Body of pancreas (tissue), 4 donors: Measurements from ENCODE around the gene CXCL8. TPM values are rescaled to one million over a fixed set of nuclear protein-coding genes. Genes with fewer than 3 reads are reported as not detected.

ENCODE experiments used
- ATAC-seq: fragments of 150-250 bp; one replicate; pipeline ENCODE4 v1.9.1; 2016
- DNase-seq, 4 donors: peaks; one replicate each; pipeline ENCODE4 v3.0.0-alpha.2; 2019
- H3K27ac ChIP-seq, 4 donors: fragments of 200-600 bp; sonication (generic); 1 replicate in 3 of 4; 2 replicates in 1 of 4; pipeline versions ENCODE4 v1.5.1 to v1.6.1; 2016 to 2019; ENCODE audit warnings: mild to moderate bottlenecking in 1 of 4, mixed read lengths in 1 of 4, moderate library complexity in 1 of 4
- H3K27me3 ChIP-seq, 2 donors: fragments of 200-600 bp; sonication (generic); one replicate each; pipeline ENCODE4 v1.6.0; 2016; ENCODE audit warnings: mild to moderate bottlenecking in 1 of 2
- H3K36me3 ChIP-seq, 2 donors: fragments of 200-600 bp; sonication (generic); replicated peaks in 1 of 2; 2 replicates each; pipeline ENCODE4 v1.5.1; 2016; ENCODE audit warnings: low read depth in 2 of 2; ENCODE audit not compliant: insufficient read depth in 1 of 2
- H3K4me1 ChIP-seq: fragments of 200-600 bp; sonication (generic); one replicate; pipeline ENCODE4 v1.6.0; 2016
- H3K4me3 ChIP-seq, 2 donors: fragments of 200-600 bp; sonication (generic); 1 replicate in 1 of 2; 2 replicates in 1 of 2; pipeline ENCODE4 v1.5.1; 2016 to 2019
- H3K9me3 ChIP-seq, 3 donors: fragments of 200-600 bp; sonication (generic); 1 replicate in 2 of 3; 2 replicates in 1 of 3; pipeline ENCODE4 v1.5.1; 2016
- CTCF ChIP-seq, 7 experiments: fragments of 450-650 bp in 4 of 7; fragments of 200-600 bp in 3 of 7; sonication (generic) in 3 of 7; IDR thresholded peaks; one replicate each; pipeline ENCODE4 v1.5.1; 2016 to 2019; ENCODE audit warnings: antibody characterized with exemption in 7 of 7
- POLR2A ChIP-seq, 3 donors: fragments of 450-650 bp; IDR thresholded peaks; one replicate each; pipeline ENCODE4 v1.6.1; 2016; ENCODE audit warnings: antibody characterized with exemption in 3 of 3, mild to moderate bottlenecking in 2 of 3
- WGBS, 2 donors: methylation state at CpG; one replicate each; pipeline ENCODE4 v1.1.5; 2017; 5-methylcytosine and 5-hydroxymethylcytosine counted together
- intact Hi-C: fragments of 100-400 bp; cut with DNase I; formaldehyde crosslinking; loops from one replicate; pipeline ENCODE4 v1.15.1; 2023
- total RNA-seq, 2 donors: library from RNA; depleted of rRNA; stranded (reverse); fragments of >200 nt; gene quantifications; one replicate each; pipeline ENCODE4 v1.1.0, GENCODE V29; 2016

The CXCL8 gene
- total RNA-seq, 2 donors from 2014 or later: 3.9 to 12.9 TPM

DNA sequence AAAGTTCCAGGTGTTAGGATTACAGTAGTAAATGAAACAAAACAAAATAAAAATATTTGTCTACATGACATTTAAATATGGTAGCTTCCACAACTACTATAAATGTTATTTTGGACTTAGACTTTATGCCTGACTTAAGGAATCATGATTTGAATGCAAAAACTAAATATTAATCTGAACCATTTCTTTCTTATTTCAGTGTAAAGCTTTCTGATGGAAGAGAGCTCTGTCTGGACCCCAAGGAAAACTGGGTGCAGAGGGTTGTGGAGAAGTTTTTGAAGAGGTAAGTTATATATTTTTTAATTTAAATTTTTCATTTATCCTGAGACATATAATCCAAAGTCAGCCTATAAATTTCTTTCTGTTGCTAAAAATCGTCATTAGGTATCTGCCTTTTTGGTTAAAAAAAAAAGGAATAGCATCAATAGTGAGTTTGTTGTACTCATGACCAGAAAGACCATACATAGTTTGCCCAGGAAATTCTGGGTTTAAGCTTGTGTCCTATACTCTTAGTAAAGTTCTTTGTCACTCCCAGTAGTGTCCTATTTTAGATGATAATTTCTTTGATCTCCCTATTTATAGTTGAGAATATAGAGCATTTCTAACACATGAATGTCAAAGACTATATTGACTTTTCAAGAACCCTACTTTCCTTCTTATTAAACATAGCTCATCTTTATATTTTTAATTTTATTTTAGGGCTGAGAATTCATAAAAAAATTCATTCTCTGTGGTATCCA is 1.6 kb downstream of the CXCL8 start:
- Histone ChIP-seq H3K4me1 (peaks cover 11% of the 10 kb centered on the region), H3K9me3 (no peaks in the 10 kb centered on the region), H3K27me3 (no peaks in the 10 kb centered on the region), H3K27ac (no peak overlapping the region), H3K36me3 (no peaks in the 10 kb centered on the region), H3K4me3 (no peak overlapping the region)
- WGBS, 2 donors: 44 to 48% methylated on average over 1 of the region's 1 CpG
- no peak for DNase-seq
- ATAC-seq: no peak
- TF ChIP-seq CTCF (IDR thresholded peaks at IDR 0.05): no peak
- no peak for TF ChIP-seq POLR2A (IDR thresholded peaks at IDR 0.05)
- intact Hi-C loops: no loop called here

DNA sequence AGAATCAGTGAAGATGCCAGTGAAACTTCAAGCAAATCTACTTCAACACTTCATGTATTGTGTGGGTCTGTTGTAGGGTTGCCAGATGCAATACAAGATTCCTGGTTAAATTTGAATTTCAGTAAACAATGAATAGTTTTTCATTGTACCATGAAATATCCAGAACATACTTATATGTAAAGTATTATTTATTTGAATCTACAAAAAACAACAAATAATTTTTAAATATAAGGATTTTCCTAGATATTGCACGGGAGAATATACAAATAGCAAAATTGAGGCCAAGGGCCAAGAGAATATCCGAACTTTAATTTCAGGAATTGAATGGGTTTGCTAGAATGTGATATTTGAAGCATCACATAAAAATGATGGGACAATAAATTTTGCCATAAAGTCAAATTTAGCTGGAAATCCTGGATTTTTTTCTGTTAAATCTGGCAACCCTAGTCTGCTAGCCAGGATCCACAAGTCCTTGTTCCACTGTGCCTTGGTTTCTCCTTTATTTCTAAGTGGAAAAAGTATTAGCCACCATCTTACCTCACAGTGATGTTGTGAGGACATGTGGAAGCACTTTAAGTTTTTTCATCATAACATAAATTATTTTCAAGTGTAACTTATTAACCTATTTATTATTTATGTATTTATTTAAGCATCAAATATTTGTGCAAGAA is 2.3 kb downstream of the CXCL8 start:
- DNase-seq: no peak
- 91% methylated on average over 2 of the region's 2 CpGs for WGBS, 2 donors

DNA sequence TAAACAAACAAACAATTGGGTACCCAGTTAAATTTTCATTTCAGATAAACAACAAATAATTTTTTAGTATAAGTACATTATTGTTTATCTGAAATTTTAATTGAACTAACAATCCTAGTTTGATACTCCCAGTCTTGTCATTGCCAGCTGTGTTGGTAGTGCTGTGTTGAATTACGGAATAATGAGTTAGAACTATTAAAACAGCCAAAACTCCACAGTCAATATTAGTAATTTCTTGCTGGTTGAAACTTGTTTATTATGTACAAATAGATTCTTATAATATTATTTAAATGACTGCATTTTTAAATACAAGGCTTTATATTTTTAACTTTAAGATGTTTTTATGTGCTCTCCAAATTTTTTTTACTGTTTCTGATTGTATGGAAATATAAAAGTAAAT is 2.9 kb downstream of the CXCL8 start:
- Histone ChIP-seq H3K27me3 (no peaks in the 10 kb centered on the region), H3K4me1 (peaks cover 11% of the 10 kb centered on the region), H3K36me3 (no peaks in the 10 kb centered on the region), H3K9me3 (no peaks in the 10 kb centered on the region), H3K27ac (no peak overlapping the region), H3K4me3 (no peak overlapping the region)
- ATAC-seq: no peak
- intact Hi-C loops: no loop called here
- WGBS, 2 donors: 90 to 100% methylated on average over 1 of the region's 1 CpG
- no peak for DNase-seq
- no peak for TF ChIP-seq CTCF (IDR thresholded peaks at IDR 0.05)
- TF ChIP-seq POLR2A (IDR thresholded peaks at IDR 0.05): no peak

More for the DNA sequence above, 2.3 kb downstream of the CXCL8 start:
- Histone ChIP-seq H3K4me3 (no peak overlapping the region), H3K9me3 (no peaks in the 10 kb centered on the region), H3K4me1 (peaks cover 11% of the 10 kb centered on the region), H3K27ac (no peak overlapping the region), H3K36me3 (no peaks in the 10 kb centered on the region), H3K27me3 (no peaks in the 10 kb centered on the region)
- no peak for ATAC-seq
- TF ChIP-seq CTCF (IDR thresholded peaks at IDR 0.05) (no peak), POLR2A (IDR thresholded peaks at IDR 0.05) (no peak)
- intact Hi-C loops: no loop called here

DNA sequence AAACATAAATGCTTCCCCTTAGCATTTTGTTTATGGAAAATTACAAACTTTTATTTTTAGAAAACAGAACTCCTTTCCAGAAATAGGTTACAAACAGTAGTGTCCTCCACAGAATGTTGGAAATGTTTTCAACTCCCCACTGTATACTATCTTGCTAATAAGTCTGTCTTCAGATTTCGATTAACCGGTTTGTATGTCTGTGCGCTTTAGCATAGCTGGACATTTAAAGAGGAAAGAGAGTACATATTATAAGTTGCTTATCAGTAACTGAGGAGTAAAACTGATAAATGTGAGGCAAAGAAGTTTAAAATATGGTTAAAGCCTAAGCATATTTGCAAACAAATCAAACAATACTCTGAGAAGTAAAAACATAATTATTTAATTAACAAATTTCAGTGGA is 3.4 kb downstream of the CXCL8 start:
- H3K27me3 ChIP-seq: no peaks in the 10 kb centered on the region

More for the DNA sequence above, 3.4 kb downstream of the CXCL8 start:
- Histone ChIP-seq H3K27ac (no peak overlapping the region), H3K4me3 (no peak overlapping the region), H3K36me3 (no peaks in the 10 kb centered on the region), H3K9me3 (no peaks in the 10 kb centered on the region), H3K4me1 (peaks cover 11% of the 10 kb centered on the region)
- TF ChIP-seq POLR2A (IDR thresholded peaks at IDR 0.05): no peak
- TF ChIP-seq CTCF (IDR thresholded peaks at IDR 0.05): no peak
- DNase-seq (no peak), ATAC-seq (no peak)
- WGBS, 2 donors: 67 to 72% methylated on average over 3 of the region's 3 CpGs
- intact Hi-C loops: no loop called here
